GM21515 (cell line): Measurements from ENCODE around the gene MMD.
A peak's percentile ranks its signal among the peaks of the same experiment; 100 is the strongest.
"Not testable (repeated sequence)": the region's sequence is repeated elsewhere in the genome, so short reads cannot be mapped to it uniquely, and the experiment has no call there.

Source experiments
- ATAC-seq: cut with Tn5 transposase; IDR thresholded peaks from one replicate; pipeline ENCODE4 v1.9.1; 2021; ENCODE audit not compliant: unreplicated experiment

The MMD gene

DNA sequence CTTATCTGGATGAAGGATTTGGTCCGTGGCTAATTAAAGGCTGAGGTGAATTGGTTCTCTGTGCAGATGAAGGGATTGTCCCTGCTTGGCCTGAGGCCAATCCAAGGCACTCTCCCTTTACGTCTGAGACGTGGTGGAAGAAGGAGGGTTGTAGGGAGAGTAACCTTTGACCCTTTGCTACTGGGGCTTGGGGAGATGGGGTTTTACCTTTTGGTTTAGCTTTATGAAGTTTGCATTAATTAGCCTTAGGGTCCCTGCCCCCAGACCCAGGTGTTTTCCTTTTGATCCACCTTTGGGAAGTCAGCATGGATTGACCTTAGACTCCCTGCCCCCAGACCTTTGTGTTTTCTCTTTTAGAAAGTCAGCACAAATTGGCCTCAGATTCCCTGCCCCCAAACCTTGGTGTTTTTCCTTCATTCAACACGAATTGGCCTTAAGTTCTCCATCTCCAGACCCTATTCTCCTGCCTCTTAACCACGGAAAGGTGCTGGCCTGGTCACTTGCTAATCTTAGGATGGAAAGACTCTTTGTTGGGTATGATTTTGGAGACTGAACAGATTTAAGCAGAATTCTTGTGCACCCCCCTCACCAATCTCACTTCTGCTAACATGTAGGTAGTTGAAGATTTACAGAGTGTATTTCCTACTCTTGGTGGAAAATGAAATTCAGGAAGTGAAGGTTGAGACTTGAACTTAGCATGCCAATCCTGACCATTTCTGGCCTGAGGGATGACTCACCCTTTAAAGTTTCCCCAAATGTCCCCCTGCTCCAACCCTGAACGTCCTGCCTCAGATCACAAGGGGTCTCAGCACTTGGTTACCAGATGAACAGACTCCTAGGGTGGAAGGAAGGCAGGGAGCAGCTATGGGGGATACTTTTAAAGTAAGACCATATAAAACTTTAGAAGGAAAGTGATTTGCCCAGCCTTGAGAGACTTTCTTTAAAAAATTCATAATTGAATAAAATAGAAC lies 23.1 kb upstream of the MMD start:
- ATAC-seq, result peak; percentile 54

DNA sequence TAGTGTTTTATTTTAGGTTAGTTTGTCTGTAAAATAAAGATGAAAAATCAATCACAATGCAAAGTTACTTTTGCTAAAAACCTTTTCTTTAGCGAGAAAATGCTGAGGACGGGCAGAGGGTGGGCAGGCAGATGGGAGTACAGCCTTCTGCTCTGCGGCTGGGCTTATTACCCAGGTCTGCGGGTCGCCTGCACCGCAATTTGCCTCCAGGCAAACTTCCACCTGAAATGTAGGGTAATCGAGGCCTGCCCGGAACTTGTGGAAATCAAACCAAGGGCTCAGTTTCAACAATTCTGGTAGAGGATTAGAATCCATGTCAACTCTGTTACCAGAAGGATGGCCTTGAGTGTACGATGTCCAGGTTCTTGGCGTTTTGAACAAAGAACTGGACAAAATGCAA lies 22.3 kb upstream of the MMD start:
- ATAC-seq, result no peak

DNA sequence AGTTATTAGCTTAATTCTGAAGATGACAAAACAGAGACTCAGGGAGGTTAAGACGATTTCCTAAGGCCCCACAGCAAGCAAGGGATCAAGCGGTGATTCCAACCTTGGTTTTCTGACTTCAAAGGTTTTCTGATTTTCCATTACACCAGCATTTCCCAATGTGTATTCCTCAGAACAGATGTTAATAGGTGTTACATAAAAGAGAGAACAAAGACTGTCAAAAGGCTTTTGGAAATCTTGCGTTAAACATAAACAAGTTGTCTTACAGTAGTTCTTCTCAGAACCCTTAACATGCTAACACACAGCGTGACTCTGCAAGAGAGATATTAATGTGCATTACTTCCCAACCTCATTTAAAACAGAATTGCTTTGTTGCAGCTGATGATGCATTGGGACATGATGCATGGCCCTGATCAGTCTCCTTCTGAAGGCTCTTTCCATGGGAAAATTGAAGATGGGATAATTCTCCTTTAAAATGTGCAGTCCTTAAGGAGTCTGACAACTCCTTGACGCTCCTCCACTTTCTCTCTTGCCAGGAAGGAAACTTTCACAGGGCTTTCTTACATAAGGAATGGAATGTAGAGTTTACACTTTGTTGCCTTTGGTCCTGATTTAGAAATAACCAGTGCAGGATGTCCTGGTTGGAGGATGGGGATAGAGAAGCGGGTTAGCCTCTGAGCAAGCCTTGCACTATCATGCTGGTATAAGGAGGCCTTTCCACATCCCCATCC lies 21.5 kb upstream of the MMD start:
- ATAC-seq, result no peak

DNA sequence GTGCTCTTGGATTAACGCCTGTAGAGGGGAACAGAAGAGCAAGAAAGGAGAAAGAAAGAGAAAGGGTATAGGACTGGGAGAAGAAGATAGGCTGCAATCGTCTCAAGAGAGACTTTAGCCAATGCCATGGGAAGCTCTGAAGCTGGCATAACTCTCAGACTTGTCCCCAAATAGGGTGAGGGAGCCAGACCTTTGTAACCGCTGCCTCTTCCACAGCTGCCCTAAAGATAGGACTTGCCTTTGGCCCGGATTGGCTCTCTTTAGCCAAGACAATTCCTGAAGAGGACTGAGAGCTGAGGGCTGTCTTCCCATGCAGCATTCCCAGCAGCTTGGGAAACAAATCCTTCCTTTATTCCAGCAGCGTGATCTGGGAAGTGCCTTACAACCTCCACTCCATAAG lies 20.8 kb upstream of the MMD start:
- ATAC-seq, result no peak

DNA sequence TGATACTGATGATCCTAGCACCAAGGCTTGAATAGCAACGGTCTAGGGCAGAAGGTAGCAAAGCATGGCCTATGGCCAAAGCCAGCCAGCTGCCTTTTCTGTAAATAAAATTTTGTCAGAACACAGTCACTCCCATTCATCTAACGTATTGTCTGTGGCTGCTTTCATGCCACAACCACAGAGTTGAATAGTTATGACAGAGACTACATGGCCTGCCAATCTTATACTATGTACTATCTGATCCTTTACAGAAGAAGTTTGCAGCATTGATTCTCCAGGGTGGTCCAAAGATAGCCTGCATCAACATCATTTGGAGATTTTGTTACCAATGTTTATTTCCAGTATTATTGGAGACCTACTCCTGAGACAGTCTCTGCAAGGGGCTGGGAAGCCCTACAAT lies 19.9 kb upstream of the MMD start:
- no peak for ATAC-seq

DNA sequence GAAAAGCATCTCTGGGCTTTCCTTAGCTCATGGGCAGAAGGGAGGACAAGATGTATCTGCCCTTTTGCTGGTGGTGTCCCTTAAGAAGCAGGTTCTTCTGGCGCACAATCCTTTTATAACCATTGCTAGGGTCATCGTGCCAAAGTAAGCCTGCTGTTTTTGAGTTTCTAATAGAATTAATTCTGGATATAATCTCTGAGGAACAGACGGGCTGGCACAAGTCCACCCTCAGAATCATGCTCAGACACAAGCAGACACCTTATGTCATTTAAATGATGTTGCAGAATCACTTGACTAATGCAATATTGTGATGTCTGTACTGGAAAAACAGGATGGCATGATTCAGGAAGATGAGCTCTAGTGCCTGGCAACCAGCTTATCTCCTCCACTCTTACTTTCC lies 18.8 kb upstream of the MMD start:
- no peak for ATAC-seq

DNA sequence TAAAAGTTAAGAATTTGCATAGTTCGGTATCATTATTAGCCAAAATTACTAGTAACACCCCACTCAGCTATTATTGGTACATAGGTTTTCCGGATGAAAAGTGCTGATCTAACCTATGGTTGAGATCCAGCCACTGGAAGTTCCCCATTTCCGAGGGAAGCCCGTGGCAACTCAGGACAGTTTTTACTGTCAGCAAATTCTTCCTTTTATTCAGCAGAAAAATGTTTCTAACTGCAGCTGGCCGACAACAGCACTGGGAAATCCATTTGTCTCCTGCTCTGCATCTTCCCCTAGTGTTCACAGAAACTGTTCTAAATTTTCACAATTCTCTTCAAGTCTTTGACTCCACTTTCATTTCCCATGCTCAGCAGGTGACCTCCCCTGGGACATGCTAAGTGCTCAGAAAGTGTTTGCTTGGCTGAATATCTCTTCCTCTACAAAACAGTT lies 15.5 kb upstream of the MMD start:
- peak; percentile 77 for ATAC-seq

DNA sequence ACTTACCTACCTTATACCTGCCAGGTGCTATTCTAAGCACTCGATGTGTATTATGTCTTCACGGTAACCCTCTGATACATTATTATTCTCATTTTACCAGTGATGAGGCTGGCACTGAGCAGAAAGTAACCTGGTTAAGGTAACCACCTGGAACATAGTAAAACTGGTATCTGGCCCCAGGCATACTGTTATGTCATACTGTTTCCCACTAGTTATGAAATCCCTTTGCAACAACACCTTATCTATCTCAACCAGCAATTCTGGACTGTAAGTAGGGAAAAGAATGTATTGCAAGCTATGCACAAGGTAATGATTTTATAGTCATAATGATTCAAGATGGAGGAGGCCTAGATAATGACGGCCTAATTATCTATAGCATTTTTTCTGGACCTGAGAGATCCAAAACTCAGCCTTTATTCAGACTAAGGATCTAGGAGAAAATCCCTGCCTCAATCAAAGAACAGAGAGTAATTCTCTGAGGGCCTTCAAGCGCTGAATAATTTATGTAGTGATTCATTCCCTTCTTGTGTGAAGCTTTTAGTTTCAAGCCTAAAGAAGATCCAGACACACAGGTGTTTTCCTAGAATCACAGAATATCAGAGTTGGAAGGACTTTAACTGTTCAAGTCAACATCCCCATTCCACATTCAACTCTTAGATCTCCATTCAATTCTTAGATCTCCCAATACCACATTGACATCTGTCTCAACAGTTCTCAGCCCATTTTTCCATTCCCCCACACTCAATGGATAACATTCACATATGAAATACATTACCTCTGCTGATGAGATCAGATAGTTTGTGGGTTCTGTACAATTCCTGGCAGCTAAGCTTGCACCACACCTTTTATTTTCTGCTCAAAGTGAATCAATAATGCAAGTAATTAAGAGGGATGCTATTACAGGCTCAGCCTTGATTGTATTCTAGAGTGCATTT lies 14.9 kb upstream of the MMD start:
- peak; percentile 21 for ATAC-seq

DNA sequence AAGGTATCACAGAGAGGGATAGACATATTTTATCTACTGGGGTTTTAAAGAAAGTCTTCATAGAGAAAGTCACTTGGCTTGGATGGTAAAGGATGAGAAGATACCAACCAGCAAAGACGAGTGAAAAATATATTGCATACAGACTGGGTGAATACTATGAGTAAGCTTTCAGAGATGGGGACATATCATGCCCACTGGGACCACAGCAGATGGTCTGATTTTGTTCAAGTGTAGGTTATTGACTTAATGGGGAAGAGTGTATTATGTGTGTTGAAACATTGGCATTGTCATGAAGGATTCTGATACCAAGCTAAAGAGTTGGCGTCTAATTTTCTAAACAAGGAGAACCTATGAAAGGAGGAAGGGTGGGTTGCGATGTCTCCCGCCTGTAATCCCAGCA lies 13.8 kb upstream of the MMD start:
- no peak for ATAC-seq

DNA sequence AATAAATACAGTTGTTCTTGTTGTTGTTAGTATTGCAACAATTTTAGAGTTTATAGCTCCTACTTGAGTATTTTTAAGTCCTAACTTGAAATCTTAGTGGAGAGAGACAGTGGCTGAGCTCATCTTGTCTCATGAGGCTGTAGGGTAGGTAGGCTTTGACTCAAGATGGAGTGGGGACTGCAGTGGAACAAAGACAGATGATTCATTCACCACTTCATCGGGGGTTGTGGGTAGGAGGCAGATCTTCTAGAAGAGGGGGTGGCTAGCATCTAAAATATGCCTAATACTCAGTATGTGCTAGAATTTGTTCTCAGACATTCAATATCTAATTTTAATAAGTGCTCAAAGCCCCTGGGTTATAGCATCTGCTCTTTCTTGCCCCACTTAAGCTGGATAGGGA lies 13.1 kb upstream of the MMD start:
- no peak for ATAC-seq

DNA sequence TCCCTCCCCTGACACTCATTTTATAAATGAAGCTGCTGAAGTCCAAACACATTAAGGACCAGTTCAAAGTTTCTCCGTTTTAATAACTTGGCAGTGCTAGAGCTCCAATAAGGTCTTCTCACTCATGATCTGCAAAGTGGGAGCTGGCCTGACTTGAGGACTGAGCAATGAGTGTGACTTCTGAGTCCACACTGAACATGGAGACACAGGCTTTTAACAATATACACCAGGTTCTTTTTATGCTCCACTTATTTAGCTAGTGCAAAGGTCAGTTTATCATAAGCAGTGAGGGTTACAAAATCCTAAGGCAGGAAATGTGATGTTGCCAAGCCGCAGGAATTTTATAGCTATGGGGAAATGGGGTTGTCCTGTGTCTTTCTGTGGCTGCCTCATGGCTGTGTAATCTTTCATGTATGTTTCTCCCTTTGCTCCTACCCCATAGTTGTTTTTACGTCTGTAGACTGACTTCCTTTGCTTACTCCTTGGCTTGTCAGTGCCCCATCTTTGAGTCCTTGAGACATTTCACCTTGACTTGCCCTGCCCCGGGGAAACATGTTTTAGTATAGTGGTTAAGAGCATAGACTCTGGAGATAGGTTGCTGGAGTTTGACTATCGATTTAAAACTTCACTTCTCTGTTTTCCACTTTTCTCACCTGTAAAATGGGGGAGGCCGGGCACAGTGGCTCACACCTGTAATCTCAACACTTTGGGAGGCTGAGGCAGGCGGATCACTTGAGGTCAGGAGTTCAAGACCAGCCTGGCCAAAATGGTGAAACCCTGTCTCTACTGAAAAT lies 12.2 kb upstream of the MMD start:
- ATAC-seq, result no peak

DNA sequence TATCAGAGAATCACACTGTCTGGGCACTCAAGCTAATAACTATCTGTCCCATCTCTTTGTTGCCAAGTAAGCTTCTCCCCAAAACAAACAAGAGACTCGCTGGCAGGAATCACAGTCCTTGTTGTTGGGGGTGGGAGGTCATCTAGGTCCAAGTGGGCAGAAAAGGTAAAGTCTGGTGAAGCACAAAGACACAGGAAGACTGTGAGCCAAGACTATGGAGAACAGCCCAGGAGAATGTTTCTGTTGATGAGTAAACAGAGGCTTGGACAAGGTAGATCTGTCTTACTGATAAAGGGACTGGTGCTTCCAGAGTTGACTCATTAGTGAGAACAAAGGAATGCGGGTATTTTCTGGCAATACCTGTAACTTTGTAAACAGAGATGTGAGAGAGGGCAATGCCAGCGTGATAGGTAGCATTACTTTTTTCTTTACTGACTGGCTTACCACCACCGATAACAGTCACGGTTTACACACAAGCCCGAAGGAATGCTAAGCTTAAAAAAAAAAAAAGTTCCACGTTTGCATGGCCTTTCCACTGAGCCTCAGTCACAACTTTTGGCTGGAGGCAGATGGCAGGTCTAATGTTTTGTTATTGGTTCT lies 11.5 kb upstream of the MMD start:
- no peak for ATAC-seq

DNA sequence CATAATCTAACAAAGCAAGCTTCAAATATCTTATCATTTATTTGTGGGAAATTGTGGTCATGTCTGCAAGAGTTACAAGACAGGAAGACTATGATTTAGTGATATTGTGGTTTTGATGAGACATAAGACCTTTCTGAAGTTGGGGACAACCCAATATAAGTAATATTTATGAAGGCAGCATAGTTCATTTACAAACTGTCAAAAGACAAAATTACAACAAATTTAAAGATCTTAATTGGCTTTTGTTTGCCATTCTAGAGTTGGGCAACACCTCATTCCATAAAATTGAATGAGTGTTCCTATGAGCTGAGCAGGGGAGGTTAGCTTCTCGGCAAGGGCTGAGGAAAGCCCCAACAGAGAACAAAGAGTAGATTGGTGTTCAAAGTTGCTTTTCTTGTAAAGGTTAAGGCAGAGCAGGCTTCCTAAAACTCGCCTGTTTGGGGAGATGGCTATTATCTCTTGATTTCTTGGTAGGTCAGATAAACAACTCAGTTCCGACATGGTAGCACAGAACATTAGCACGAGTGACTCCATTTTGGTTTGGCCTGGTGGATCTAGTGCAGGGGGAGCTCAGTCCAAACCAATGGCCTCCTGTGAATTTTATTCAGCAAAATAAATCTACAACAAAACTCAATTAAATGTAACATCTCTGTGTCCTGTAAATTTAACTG lies 10.9 kb upstream of the MMD start:
- no peak for ATAC-seq

DNA sequence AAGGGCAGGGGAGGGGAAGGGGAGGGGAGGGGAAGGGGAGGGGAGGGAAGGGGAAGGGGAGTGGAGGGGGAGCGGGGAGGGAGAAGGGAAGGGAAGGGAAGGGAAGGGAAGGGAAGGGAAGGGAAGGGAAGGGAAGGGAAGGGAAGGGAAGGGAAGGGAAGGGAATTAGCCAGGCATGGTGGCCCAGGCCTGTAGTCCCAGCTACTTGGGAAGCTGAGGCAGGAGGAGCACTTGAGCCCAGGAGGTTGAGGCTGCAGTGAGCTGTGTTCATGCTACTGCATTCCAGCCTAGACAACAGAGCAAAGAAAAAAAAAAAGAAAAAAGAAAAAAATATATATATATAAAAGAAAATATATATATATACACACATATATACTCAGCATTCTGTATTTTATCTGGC lies 10.3 kb upstream of the MMD start:
- ATAC-seq, result not testable (repeated sequence)

DNA sequence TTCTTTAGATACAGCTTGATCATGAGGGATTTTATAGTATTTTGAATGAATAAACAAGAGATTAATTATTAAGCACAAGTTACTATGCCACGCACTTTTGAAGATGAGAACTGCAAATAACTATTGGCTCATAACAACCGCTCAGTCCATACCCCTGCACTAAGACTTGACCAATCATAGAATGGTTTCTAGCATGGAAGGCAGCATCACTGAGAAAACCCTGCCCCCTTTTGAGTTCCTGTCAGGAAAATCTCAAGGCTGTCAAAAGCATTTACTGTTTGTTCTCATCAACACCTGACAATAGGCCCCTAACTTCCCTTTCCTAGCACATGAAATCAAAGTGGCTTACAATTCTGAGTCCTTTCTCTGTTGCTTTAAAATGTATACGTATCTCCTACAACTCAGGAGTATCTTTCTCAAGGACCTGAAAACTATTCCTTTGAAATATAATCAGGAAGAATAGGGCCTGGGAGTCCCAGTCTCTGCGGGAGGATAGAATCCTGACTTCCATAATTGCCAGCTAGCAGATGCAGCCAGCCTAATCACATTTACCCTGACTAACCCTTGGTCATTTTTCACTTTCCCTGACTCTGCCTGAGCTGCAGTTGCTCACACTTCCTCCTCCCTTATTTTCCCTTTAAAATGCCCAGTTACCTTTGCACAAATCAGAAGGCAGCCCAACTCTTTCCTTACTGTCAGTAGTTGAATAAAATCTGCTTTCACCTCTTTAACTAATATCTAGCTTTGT lies 9.1 kb upstream of the MMD start:
- no peak for ATAC-seq

DNA sequence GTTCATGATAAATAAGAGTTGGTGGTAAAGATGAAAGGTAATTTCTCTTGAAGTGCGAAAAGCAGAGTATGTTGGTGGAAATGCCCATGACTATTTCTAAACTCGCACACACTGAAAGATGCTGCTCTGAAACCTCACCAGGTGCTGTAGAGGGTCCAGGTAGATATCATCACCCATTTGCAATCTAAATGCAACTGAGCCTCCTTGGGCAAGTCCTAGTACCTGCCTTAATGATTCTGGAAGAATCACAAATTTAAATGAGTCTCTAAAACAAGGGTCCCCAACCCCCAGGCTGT lies 5.9 kb upstream of the MMD start:
- ATAC-seq, result peak; percentile 20

DNA sequence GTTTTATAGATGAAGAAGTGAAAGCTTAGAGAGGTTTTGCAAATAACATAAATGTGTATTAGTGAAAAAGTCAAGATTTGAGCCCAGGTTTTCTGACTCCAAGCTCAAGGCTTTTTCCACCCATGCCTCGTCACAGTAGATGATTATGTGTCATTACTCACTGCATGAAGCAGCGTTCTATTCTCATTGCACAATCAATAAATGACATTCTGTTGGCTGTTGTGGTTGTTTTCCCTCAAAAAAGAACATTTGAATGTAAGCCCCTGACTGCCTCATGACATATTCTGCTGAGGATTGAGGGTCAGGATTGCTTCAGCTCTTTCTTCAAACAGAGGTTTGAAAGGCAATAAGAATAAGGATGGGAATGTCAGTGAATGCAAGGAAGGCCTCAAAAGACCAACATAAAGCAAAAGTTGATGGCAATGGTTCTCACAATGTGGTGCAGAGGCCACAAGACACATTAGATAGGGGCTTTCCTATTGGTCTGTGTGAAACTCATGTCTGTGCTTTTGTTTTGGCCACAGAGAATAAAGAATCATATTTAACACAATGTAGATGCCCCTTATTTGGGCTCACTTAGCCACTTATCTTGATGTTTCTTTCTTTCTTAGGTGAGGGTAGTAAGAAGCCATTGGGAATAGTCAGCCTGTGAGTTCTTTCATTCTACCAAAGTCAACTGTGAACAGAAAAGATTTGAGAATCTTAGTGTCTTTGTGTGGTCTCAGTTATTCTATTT lies 5.4 kb upstream of the MMD start:
- ATAC-seq, result peak; percentile 39

DNA sequence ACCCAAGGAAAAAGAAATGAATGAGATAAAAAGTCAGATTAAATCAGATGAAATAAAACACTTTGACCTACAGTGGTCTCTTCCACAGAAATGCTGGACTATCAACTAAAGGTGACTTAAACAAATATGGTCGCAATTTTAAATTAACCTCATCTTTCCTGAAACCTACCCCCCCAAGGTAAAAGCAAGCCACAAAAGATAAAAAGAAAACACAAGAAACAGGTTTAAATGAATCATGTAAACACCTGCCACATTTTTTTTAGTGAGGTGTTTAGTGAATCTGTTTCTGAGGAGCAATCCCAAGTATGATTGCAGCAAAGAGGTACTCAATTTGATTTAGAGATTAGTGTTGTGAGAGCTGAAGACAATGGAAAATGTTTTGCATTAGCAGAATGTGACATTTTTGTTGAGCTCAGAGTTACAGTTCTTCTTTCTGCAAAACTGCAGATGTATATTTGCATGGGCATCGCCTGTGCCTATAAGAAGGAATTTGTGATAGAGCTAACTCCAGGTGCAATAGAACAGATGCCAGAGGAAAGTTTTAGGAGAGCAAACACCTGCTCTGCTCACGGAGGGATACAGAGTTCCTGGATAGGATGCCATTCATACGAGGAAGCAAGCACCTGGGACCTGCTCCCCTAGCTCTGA lies 3.4 kb upstream of the MMD start:
- ATAC-seq, result no peak
